Astrocyte (in vitro differentiated cells and primary cell): ENCODE results near the gene EMC10.

Experiments used
- CTCF ChIP-seq: IDR thresholded peaks from 2 replicates; pipeline ENCODE4 v1.5.1; 2011; ENCODE audit warnings: low read depth, mild to moderate bottlenecking, inconsistent platforms, low read length, moderate library complexity; ENCODE audit not compliant: insufficient read depth
- EZH2 ChIP-seq: IDR thresholded peaks from 2 replicates; pipeline ENCODE4 v1.6.1; 2012; ENCODE audit warnings: mild to moderate bottlenecking, low read length, inconsistent platforms; ENCODE audit not compliant: insufficient read depth

DNA sequence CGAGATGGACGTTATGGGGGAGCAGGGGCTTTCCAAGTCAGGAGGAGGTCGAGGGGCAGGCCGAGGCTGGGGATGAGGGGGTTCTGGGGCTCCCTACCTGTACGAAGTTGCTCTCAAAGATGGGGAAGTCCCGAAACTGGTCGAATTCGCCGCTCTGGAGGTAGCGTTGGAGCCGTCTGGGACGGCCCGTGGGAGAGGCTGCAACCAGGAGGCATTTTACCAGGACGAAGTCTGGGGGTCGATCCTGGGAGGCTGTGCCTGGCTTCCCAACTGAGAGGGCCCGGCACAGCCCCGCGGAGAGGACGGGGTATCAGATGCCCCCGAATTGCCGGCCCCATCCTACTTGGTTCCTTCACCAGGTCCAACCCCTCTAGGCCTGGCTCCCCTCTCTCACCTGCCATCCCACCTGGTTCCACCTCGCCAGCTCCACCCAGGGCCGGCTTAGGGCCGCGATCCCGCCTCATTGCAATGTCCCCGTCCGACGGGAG, 527 bp upstream of the EMC10 start:
- TF ChIP-seq EZH2: no peak
- TF ChIP-seq CTCF: no peak
